Testis (tissue), 2 donors: ENCODE data around the gene FES.

Experiments used
- POLR2A ChIP-seq: fragments of 450-650 bp; IDR thresholded peaks from one replicate; pipeline ENCODE4 v1.6.1; 2017; ENCODE audit warnings: antibody characterized with exemption, mild to moderate bottlenecking, moderate library complexity
- TF ChIP-seq, protein P1 (sequence below), 3 experiments: fragments of 450-650 bp in 2 of 3; fragments of 200-600 bp in 1 of 3; sonication (generic) in 1 of 3; IDR thresholded peaks; one replicate each; pipeline ENCODE4 v1.5.1; 2016 to 2019; ENCODE audit warnings: antibody characterized with exemption in 3 of 3, mild to moderate bottlenecking in 2 of 3, moderate library complexity in 1 of 3

GRCh38 chr15:90941038-90941437 is 56.7 kb downstream of the FES start:
- TF ChIP-seq, protein P1, sequence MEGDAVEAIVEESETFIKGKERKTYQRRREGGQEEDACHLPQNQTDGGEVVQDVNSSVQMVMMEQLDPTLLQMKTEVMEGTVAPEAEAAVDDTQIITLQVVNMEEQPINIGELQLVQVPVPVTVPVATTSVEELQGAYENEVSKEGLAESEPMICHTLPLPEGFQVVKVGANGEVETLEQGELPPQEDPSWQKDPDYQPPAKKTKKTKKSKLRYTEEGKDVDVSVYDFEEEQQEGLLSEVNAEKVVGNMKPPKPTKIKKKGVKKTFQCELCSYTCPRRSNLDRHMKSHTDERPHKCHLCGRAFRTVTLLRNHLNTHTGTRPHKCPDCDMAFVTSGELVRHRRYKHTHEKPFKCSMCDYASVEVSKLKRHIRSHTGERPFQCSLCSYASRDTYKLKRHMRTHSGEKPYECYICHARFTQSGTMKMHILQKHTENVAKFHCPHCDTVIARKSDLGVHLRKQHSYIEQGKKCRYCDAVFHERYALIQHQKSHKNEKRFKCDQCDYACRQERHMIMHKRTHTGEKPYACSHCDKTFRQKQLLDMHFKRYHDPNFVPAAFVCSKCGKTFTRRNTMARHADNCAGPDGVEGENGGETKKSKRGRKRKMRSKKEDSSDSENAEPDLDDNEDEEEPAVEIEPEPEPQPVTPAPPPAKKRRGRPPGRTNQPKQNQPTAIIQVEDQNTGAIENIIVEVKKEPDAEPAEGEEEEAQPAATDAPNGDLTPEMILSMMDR (IDR thresholded peaks at IDR 0.05), result no peak
- no peak for TF ChIP-seq POLR2A
